C4-2B (cell line): ENCODE measurements around the gene KLHDC4.

Experiments used
- CTCF ChIP-seq: fragments of 450-650 bp; conservative IDR thresholded peaks from 2 replicates; pipeline ENCODE4 v1.5.1; 2017; ENCODE audit warnings: mild to moderate bottlenecking
- ZFX ChIP-seq: fragments of 450-650 bp; IDR thresholded peaks from 2 replicates; pipeline ENCODE4 v1.6.1; 2017

DNA sequence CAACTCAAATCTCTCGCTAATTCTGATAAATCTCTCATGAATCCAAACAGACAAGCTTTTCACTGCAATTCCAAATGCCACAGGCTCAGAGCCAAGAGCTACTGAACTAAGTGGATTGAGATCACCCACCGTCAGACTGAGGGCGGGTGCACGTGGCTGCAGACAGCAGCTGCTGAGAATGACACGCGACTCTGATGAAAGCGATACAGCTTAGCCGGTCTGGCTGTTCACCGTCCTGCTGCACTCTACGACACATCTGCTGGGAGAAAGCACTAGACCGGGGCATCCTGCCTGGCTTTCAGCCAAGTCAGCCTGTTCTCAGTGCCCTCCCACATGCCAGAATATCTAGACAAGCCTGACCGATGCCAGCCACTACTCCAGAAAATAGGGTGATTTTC lies 42.6 kb downstream of the KLHDC4 start:
- TF ChIP-seq CTCF (no peak), ZFX (no peak)
